H1 (cell line): Measurements from ENCODE around the gene AGBL4. TPM values are rescaled to one million over a fixed set of nuclear protein-coding genes. Genes with fewer than 3 reads are reported as not detected.
"Not testable (repeated sequence)": the region's sequence is repeated elsewhere in the genome, so short reads cannot be mapped to it uniquely, and the experiment has no call there.

Experiments used
- CTCF ChIA-PET: fragments of 300-600 bp; sonication (Branson Sonifier 250); formaldehyde crosslinking; loops from one replicate; lab custom pipeline; 2021; ENCODE audit not compliant: partially characterized antibody; lab: Charles Lee
- POLR2A ChIA-PET: fragments of 300-600 bp; sonication (Branson Sonifier 250); formaldehyde crosslinking; loops from one replicate; lab custom pipeline; 2021; ENCODE audit warnings: inconsistent platforms; ENCODE audit not compliant: partially characterized antibody; lab: Charles Lee
- DNase-seq, 2 experiments: peaks; one replicate each; pipeline versions ENCODE4 v3.0.0 to v3.0.0-alpha.2; 2010 to 2022; ENCODE audit warnings: low spot score in 2 of 2, low read depth in 1 of 2, mixed read lengths in 1 of 2
- FAIRE-seq: peaks from 2 replicates; lab custom pipeline; 2011; peaks lifted over from hg19 to GRCh38; lab: Jason Lieb, UNC
- H2AFZ ChIP-seq: 2 replicates; pipeline ENCODE4 v1.8.1; 2012; ENCODE audit warnings: low read length, inconsistent platforms
- H2AK5ac ChIP-seq: 2 replicates; pipeline ENCODE4 v1.6.1; 2013; ENCODE audit warnings: low read depth, low read length
- H2BK120ac ChIP-seq: replicated peaks from 2 replicates; pipeline ENCODE3; 2013; ENCODE audit warnings: low read depth, low read length, inconsistent platforms
- H2BK12ac ChIP-seq: 2 replicates; pipeline ENCODE4 v1.6.1; 2013; ENCODE audit warnings: low read depth, low read length
- H2BK15ac ChIP-seq: 2 replicates; pipeline ENCODE4 v1.6.1; 2013; ENCODE audit warnings: low read length
- H2BK20ac ChIP-seq: 2 replicates; pipeline ENCODE4 v1.6.1; 2013; ENCODE audit warnings: low read length
- H2BK5ac ChIP-seq: 2 replicates; pipeline ENCODE4 v1.6.1; 2013; ENCODE audit warnings: low read depth, low read length
- H3K14ac ChIP-seq: 2 replicates; pipeline ENCODE4 v1.6.1; 2013; ENCODE audit warnings: inconsistent platforms; ENCODE audit not compliant: insufficient read length
- H3K18ac ChIP-seq: 2 replicates; pipeline ENCODE4 v1.6.1; 2013; ENCODE audit warnings: low read length; ENCODE audit errors: extremely low read depth
- H3K23ac ChIP-seq: 2 replicates; pipeline ENCODE4 v1.6.1; 2013; ENCODE audit warnings: inconsistent platforms; ENCODE audit not compliant: insufficient read length
- H3K23me2 ChIP-seq: 2 replicates; pipeline ENCODE4 v1.6.1; 2013; ENCODE audit warnings: low read depth, low read length
- H3K27ac ChIP-seq: 2 replicates; pipeline ENCODE4 v1.6.1; 2011; ENCODE audit warnings: low read depth, low read length, inconsistent platforms
- H3K27me3 ChIP-seq, 4 experiments: replicated peaks in 1 of 4; 1 replicate in 1 of 4; 2 replicates in 3 of 4; pipeline versions ENCODE4 v1.6.1 to v1.8.1; 2011 to 2013; ENCODE audit warnings: low read length in 3 of 4, mild to moderate bottlenecking in 3 of 4, inconsistent platforms in 2 of 4, mixed read lengths in 2 of 4, moderate library complexity in 1 of 4; ENCODE audit not compliant: control insufficient read depth in 3 of 4, insufficient read depth in 3 of 4; ENCODE audit errors: extremely low read depth in 1 of 4
- H3K36me3 ChIP-seq, 4 experiments: 2 replicates each; pipeline versions ENCODE4 v1.6.1 to v1.8.1; 2011 to 2013; ENCODE audit warnings: mild to moderate bottlenecking in 4 of 4, low read length in 3 of 4, moderate library complexity in 2 of 4, control low read depth in 1 of 4, inconsistent platforms in 1 of 4; ENCODE audit not compliant: insufficient read depth in 4 of 4, control insufficient read depth in 2 of 4
- H3K4ac ChIP-seq: replicated peaks from 2 replicates; pipeline ENCODE3; 2013; ENCODE audit warnings: low read length, low read depth, mixed read lengths, inconsistent platforms; ENCODE audit not compliant: insufficient read length
- H3K4me1 ChIP-seq, 4 experiments: replicated peaks in 1 of 4; 1 replicate in 1 of 4; 2 replicates in 3 of 4; pipeline versions ENCODE4 v1.6.1 to v1.8.1; 2011 to 2013; ENCODE audit warnings: low read length in 3 of 4, inconsistent platforms in 2 of 4, mixed read lengths in 1 of 4; ENCODE audit not compliant: insufficient read depth in 4 of 4, control insufficient read depth in 3 of 4
- H3K4me2 ChIP-seq, 2 experiments: 2 replicates each; pipeline versions ENCODE4 v1.6.1 to v1.8.1; 2011 to 2013; ENCODE audit warnings: low read depth in 2 of 2, low read length in 2 of 2, control low read depth in 1 of 2, inconsistent platforms in 1 of 2, mild to moderate bottlenecking in 1 of 2; ENCODE audit not compliant: insufficient read depth in 1 of 2
- H3K4me3 ChIP-seq, 4 experiments: fragments of 200-600, 300-600 bp in 1 of 4; sonication (generic), shearing (Covaris generic), sonication (Bioruptor Twin) in 1 of 4; 2 replicates each; pipeline versions ENCODE4 v1.5.1 to v1.8.1; 2011 to 2016; ENCODE audit warnings: low read length in 4 of 4, low read depth in 3 of 4, control low read depth in 2 of 4, inconsistent platforms in 2 of 4, mild to moderate bottlenecking in 2 of 4, mixed read lengths in 1 of 4, moderate library complexity in 1 of 4; ENCODE audit not compliant: insufficient read depth in 2 of 4; ENCODE audit errors: extremely low read depth in 1 of 4
- H3K56ac ChIP-seq: replicated peaks from 2 replicates; pipeline ENCODE3; 2013; ENCODE audit warnings: low read depth, mild to moderate bottlenecking, mixed read lengths, low read length, inconsistent platforms; ENCODE audit not compliant: insufficient read length
- H3K79me1 ChIP-seq: 2 replicates; pipeline ENCODE4 v1.6.1; 2013; ENCODE audit warnings: low read depth, low read length, control low read depth
- H3K79me2 ChIP-seq, 2 experiments: 2 replicates each; pipeline versions ENCODE4 v1.6.1 to v1.8.1; 2012 to 2013; ENCODE audit warnings: low read length in 2 of 2, mild to moderate bottlenecking in 2 of 2, inconsistent platforms in 1 of 2; ENCODE audit not compliant: insufficient read depth in 2 of 2, control insufficient read depth in 1 of 2
- H3K9ac ChIP-seq, 4 experiments: replicated peaks in 1 of 4; 1 replicate in 1 of 4; 2 replicates in 3 of 4; pipeline versions ENCODE4 v1.6.1 to v1.8.1; 2011 to 2013; ENCODE audit warnings: low read depth in 3 of 4, low read length in 3 of 4, control low read depth in 2 of 4, mild to moderate bottlenecking in 2 of 4, moderate library complexity in 2 of 4, inconsistent platforms in 1 of 4; ENCODE audit errors: extremely low read depth in 1 of 4
- H3K9me3 ChIP-seq, 2 experiments: 2 replicates each; pipeline versions ENCODE4 v1.6.1 to v1.8.1; 2012 to 2013; ENCODE audit warnings: mild to moderate bottlenecking in 2 of 2, moderate library complexity in 2 of 2, control low read depth in 1 of 2, inconsistent platforms in 1 of 2, low read depth in 1 of 2, low read length in 1 of 2, mixed read lengths in 1 of 2; ENCODE audit not compliant: insufficient read depth in 2 of 2
- H4K20me1 ChIP-seq, 2 experiments: replicated peaks in 1 of 2; 2 replicates each; pipeline versions ENCODE3 to v1.8.1; 2011 to 2013; ENCODE audit warnings: inconsistent platforms in 2 of 2, low read length in 2 of 2, mild to moderate bottlenecking in 1 of 2; ENCODE audit not compliant: insufficient read depth in 2 of 2, control insufficient read depth in 1 of 2
- H4K5ac ChIP-seq: 2 replicates; pipeline ENCODE4 v1.6.1; 2013; ENCODE audit warnings: low read length, low read depth, mixed read lengths, inconsistent platforms; ENCODE audit not compliant: insufficient read length
- H4K8ac ChIP-seq: 2 replicates; pipeline ENCODE4 v1.8.0; 2013; ENCODE audit warnings: mild to moderate bottlenecking, moderate library complexity, low read length, inconsistent platforms; ENCODE audit not compliant: insufficient read depth; ENCODE audit errors: extremely low read depth
- H4K91ac ChIP-seq: replicated peaks from 2 replicates; pipeline ENCODE3; 2013; ENCODE audit warnings: low read length, mixed read lengths, inconsistent platforms; ENCODE audit not compliant: insufficient read length
- WGBS, 2 experiments: shearing (Covaris generic) in 1 of 2; methylation state at CpG; one replicate each; pipeline versions ENCODE4 v1.1.6 to v1.1.7; 2013 to 2015; ENCODE audit warnings: low lambda C conversion rate in 2 of 2, mixed read lengths in 2 of 2, inconsistent platforms in 1 of 2, low coverage in 1 of 2, missing lambda C conversion rate in 1 of 2; ENCODE audit not compliant: insufficient replicate concordance in 2 of 2, insufficient coverage in 1 of 2, insufficient read length in 1 of 2; ENCODE audit errors: extremely low coverage in 1 of 2, missing lambda C conversion rate in 1 of 2; 5-methylcytosine and 5-hydroxymethylcytosine counted together
- polyA plus RNA-seq, 7 experiments: library from polyadenylated mRNA; depleted of rRNA in 3 of 7; stranded (reverse) in 5 of 7; unstranded in 2 of 7; fragments of >200 nt in 5 of 7; fragments of 200-250 nt in 2 of 7; gene quantifications; 1 replicate in 5 of 7; 2 replicates in 1 of 7; 4 replicates in 1 of 7; pipeline versions ENCODE4 v1.2.1 to v1.2.3, GENCODE V29; 2011 to 2013; ENCODE audit warnings: missing spikeins in 2 of 7, mixed read lengths in 2 of 7
- total RNA-seq: library from RNA; stranded (reverse); fragmentation: NEBNext Ultra II Directional; extraction: Animal tissue kit (Norgen Biotek cat#: 25700); gene quantifications from 2 replicates; pipeline ENCODE4 v1.2.1, GENCODE V29; 2021

The AGBL4 gene
- total and polyA plus RNA-seq, 2 of the 8 experiments (the other 6 are each of a cell fraction or from before 2014, with no cell fraction given), result 0.41 to 0.45 TPM

GRCh38 chr1:49787013-49787412, 236.7 kb downstream of the AGBL4 start:
- H2BK15ac ChIP-seq, H3K4me2 ChIP-seq, POLR2A ChIA-PET: not testable (repeated sequence)

More at GRCh38 chr1:49787013-49787412, 236.7 kb downstream of the AGBL4 start:
- H3K4me1 ChIP-seq, H3K23ac ChIP-seq, H3K27ac ChIP-seq, H2AFZ ChIP-seq, H4K8ac ChIP-seq, H2BK20ac ChIP-seq, DNase-seq, H2BK5ac ChIP-seq, FAIRE-seq, H3K79me2 ChIP-seq, H3K18ac ChIP-seq, CTCF ChIA-PET, H4K20me1 ChIP-seq, H2BK120ac ChIP-seq, H3K56ac ChIP-seq, H2AK5ac ChIP-seq, H3K23me2 ChIP-seq, H3K4ac ChIP-seq, H3K27me3 ChIP-seq, H3K4me3 ChIP-seq, H2BK12ac ChIP-seq, H4K5ac ChIP-seq, H3K36me3 ChIP-seq, H3K14ac ChIP-seq, H3K79me1 ChIP-seq, H3K9ac ChIP-seq, H4K91ac ChIP-seq: not testable (repeated sequence)
- peaks cover 45 to 46% of the 10 kb centered on the region in 2 experiments for H3K9me3 ChIP-seq
- WGBS, 2 experiments, result 88% methylated on average over 9 of the region's 17 CpGs; no CpG with 5 or more reads in 1 of the 2 experiments
